ENCODE measurements around the gene KIAA1217.

Gene KIAA1217

GRCh38 chr10:24448351-24448999 lies 239.5 kb downstream of the KIAA1217 start:
- no peak for DNase-seq

GRCh38 chr10:24449321-24449740 lies 240.4 kb downstream of the KIAA1217 start:
- DNase-seq, result no peak

- no peak for DNase-seq
Observed at GRCh38 chr10:24449769-24450310, 240.9 kb downstream of the KIAA1217 start.

- DNase-seq, result no peak
Observed at GRCh38 chr10:24451325-24451820, 242.4 kb downstream of the KIAA1217 start.

- DNase-seq, result no peak
Observed at GRCh38 chr10:24452030-24452429, 243.1 kb downstream of the KIAA1217 start.

GRCh38 chr10:24453404-24453830 lies 244.5 kb downstream of the KIAA1217 start:
- DNase-seq, result no peak

GRCh38 chr10:24453973-24454372 lies 245.0 kb downstream of the KIAA1217 start:
- DNase-seq, result no peak

- DNase-seq, result peak; percentile 37
Observed at GRCh38 chr10:24455447-24455846, 246.5 kb downstream of the KIAA1217 start.

- no peak for DNase-seq
Observed at GRCh38 chr10:24456322-24456721, 247.4 kb downstream of the KIAA1217 start.

GRCh38 chr10:24457661-24458318 lies 248.9 kb downstream of the KIAA1217 start:
- DNase-seq, result no peak

GRCh38 chr10:24459836-24460235 lies 250.9 kb downstream of the KIAA1217 start:
- DNase-seq, result no peak

- DNase-seq, result no peak
Observed at GRCh38 chr10:24462291-24462813, 253.4 kb downstream of the KIAA1217 start.

- DNase-seq, result no peak
Observed at GRCh38 chr10:24462889-24463552, 254.1 kb downstream of the KIAA1217 start.

GRCh38 chr10:24463611-24464426 lies 254.9 kb downstream of the KIAA1217 start:
- DNase-seq, result no peak

GRCh38 chr10:24465124-24465874 lies 256.4 kb downstream of the KIAA1217 start:
- no peak for DNase-seq

GRCh38 chr10:24465891-24466818 lies 257.2 kb downstream of the KIAA1217 start:
- DNase-seq, result no peak

- no peak for DNase-seq
Observed at GRCh38 chr10:24467136-24467535, 258.2 kb downstream of the KIAA1217 start.

- DNase-seq, result no peak
Observed at GRCh38 chr10:24467605-24468004, 258.7 kb downstream of the KIAA1217 start.

GRCh38 chr10:24468281-24468751 lies 259.4 kb downstream of the KIAA1217 start:
- DNase-seq, result no peak

GRCh38 chr10:24469993-24470392 lies 261.1 kb downstream of the KIAA1217 start:
- no peak for DNase-seq
